Activated CD4-positive, alpha-beta T cell treated with anti-CD3 and anti-CD28 coated beads, Interleukin-2, Interleukin-4, amounts not matched to agents 100 ng/mL and 50 ng/mL, durations not matched to agents 16 hours and 8 hours (primary cell): ENCODE data around the gene SLC25A26.
"Not testable (repeated sequence)": the region's sequence is repeated elsewhere in the genome, so short reads cannot be mapped to it uniquely, and the experiment has no call there.

ENCODE experiments used
- DNase-seq: peaks from one replicate; pipeline ENCODE4 v3.0.0-alpha.2; 2020; ENCODE audit warnings: low spot score

SLC25A26 gene

DNA sequence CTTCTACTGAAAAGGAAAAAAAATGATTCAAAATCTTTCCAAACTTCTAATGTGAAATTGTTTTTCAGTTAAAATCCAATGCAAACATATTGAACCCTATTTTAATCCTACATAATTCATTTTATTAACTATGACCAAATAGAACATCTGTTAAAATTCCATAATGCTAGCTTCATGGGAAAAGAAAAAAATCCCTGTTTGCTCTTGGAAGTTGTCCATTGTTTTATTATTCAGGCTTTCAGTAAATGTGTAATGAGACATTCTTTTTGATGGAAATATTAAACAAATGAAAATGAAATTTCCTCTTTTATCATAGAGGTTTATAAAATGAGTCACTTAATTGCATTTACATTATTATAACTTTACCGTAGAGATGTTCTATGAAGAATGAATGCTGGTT is 49.5 kb downstream of the SLC25A26 start:
- DNase-seq = no peak

DNA sequence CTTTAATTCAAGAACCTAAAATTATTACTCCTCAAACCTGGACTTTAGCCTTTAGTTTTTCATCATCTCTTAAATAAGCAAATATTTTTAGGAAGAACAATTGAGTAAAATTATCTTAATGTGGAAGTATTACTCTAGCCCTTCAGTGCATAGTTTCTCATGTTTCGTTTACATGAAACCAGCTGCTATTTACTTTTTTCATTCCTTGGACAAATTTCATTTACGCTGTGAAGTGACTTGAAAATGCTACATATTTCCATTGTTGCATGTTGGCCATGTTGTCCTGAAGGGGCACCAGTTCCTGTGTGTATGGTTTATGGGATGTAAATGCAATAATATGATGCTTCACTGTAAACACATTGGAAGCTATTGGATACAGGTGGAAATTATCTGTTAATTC is 49.9 kb downstream of the SLC25A26 start:
- no peak for DNase-seq

DNA sequence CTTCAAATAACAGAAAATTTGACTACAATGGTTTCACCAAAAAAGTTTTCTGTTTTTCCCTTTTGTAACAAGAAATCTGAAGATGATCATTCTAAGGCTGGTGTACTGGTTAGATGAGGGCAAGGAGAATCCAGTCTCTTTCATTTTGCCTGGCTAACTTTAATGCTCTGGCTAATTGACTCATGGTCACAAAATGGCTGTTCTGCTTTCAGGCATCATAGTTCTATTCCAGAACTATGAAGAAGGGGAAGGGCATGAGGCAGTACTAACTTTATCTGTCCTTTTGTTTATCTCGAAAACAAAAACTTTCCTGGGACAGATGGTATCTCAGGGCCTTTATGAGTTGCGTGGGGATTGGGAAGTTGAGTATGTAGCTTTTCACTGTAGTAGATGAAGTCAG is 50.4 kb downstream of the SLC25A26 start:
- DNase-seq = no peak

DNA sequence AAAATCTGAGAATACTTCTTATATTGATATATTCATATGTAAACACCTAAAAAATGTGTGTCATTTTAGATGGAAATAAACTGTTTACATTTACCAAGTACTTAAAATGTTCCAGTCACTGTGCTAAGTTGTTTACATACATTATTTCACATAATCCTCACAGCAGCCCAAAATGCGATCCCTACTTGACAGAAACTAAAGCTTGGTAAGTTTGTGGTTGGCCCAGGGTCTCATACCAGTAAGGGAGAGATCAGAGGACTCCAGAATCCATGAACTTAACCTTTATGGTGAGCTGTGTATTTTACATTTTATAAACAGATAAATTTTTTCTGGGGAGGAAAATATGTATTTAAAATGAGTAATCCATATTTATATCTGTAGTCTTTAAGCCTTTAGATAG is 51.2 kb downstream of the SLC25A26 start:
- DNase-seq = no peak

DNA sequence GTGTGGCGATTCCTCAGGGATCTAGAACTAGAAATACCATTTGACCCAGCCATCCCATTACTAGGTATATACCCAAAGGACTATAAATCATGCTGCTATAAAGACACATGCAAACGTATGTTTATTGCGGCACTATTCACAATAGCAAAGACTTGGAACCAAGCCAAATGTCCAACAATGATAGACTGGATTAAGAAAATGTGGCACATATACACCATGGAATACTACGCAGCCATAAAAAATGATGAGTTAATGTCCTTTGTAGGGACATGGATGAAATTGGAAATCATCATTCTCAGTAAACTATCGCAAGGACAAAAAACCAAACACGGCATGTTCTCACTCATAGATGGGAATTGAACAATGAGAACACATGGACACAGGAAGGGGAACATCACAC is 54.0 kb downstream of the SLC25A26 start:
- not testable (repeated sequence) for DNase-seq

DNA sequence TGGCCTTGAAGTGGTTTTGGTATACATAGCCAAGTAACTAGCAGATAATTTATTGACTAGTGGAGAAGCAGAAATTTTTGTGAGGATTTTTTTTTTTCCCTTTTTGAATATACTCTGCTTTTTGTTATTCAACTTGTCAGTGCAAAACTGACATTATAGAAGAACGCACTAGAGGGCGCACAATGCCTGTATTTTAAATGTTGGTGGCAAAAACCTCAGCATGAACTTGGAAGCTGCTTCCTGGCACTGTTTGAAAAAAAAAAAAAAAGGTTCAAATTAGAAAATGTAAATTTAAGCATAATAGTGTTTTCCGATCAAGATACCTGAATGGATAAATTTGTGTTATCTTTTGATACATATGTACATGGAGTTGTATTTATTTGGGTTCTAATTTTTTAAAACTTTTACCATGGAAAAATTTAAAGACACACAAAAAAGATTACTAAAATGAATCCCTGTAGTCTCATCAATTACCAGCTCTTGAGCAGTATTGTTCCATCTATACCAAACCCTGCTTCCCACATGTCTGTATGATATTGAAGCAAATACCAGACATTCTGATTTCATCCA is 56.0 kb downstream of the SLC25A26 start:
- peak; percentile 71 for DNase-seq

DNA sequence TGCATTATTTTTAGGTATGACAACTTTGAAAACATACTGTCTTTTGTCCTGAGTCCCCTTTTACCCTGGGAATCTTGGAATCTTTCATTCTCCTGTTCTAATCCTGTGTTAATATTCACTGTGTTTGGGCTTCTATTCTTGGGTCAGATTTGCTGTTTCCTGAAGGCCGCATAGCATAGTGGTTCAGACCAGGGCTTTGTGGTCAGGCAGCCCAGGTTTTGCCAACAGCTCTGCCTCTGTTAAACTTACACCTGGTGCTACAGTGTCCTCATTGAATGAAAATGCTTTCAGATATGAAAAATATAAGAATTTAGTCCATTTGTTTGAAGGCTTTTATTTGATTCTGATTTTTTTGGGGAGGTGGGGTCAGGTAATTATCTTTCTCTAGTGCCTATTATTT is 58.4 kb downstream of the SLC25A26 start:
- DNase-seq = no peak

DNA sequence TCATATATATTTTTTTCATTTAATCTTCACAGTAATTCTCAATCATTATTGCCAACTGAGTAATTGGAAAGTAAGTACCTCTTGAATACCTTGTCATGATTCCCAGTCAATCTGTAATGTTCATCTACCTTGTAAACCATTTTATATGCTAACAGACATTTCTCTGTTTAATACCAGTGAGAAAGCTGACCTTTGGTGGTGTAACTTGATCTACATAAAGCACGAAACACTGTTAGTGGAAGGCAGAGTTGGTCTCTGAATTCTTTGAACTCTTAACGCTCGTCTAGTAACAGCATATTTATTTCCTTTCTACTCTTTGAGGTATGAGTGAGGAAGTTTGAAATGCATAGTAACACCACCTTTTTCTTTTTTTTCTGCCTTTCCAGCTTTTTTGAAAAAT is 59.5 kb downstream of the SLC25A26 start:
- DNase-seq = no peak

DNA sequence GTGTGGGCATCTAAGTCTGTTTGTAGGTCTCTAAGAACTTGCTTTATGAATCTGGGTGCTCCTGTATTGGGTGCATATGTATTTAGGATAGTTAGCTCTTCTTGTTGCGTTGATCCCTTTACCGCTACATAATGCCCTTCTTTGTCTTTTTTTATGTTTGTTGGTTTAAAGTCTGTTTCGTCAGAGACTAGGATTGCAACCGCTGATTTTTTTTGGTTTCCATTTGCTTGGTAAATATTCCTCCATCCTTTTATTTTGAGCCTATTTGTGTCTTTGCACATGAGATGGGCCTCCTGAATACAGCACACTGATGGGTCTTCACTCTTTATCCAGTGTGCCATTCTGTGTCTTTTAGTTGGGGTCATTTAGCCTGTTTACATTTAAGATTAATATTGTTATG is 71.1 kb downstream of the SLC25A26 start:
- DNase-seq = not testable (repeated sequence)

DNA sequence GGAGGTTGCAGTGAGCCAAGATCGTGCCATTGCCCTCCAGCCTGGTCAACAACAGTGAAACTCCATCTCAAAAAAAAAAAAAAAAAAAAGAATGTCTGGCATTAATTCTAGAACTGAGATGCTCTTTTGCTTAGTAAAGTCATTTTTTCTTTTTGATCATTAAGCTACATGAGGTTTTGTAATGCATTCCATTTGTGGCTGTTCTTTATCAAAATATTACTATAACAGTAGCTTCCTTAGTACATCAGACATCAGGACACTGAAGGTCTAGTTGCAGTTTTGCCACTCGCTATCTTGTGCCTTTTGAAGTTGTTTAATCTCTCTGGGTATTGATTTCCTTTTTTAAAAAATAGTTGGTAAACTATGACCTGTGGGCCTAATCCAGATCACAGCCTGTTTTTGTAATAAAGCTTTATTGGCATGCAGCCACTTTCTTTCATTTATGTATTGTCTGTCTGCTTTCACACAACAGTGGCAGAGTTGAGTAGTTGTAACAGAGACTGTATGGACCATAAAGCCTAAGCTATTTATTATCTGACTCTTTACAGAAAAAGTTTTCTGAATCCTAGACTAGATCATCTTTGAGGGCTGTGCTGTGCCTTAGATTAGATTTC is 76.6 kb downstream of the SLC25A26 start:
- no peak for DNase-seq

DNA sequence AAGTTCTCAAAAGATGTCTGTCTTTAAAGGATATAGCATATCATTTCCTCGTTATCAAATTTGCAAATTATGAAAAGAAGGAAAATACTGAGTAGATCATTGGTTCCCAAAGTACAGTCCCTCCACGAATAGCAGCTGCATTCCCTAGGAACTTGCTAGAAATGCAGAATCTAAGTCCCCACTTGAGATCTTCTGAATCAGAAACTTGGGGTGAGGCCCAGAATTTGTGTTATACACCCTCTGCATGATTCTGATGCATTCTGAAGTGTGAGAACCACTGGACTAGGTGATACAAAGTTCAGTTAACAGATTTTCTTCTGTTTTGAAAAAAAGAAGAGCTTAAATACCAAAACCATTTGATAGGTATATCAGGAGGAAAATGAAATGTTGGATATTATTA is 77.1 kb downstream of the SLC25A26 start:
- DNase-seq = no peak

DNA sequence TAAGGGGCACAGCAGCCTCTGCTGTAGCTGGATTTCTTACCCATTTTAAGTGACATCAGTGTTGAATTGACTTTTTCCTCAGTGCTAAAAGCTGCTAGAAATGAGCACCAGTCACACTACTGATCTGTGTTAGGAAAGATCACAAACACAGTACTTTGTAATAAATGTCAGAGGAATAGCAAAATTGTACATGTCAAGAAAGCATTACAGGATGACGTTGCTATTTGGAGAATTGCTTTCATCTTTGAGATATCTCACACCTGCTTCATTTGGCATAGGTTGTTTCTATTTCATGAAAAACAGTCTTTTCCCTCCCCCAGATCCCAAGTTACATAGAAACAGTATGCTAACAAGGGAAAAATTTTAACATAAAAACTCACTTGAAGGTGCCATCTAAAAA is 77.8 kb downstream of the SLC25A26 start:
- DNase-seq = no peak

DNA sequence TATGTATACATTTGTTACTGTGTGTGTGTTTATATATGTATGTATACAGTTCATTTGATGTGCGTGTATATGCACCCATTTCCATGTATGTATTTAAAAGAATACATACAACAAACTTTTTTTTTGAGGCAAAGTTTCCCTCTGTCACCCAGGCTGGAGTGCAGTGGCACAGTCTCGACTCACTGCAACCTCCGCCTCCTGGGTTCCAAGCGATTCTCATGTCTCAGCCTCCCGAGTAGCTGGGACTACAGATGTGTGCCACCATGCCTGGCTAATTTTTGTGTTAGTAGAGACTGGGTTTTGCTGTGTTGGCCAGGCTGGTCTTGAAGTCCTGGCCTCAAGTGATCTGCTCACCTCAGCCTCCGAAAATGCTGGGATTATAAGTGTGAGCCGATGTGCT is 78.3 kb downstream of the SLC25A26 start:
- not testable (repeated sequence) for DNase-seq

DNA sequence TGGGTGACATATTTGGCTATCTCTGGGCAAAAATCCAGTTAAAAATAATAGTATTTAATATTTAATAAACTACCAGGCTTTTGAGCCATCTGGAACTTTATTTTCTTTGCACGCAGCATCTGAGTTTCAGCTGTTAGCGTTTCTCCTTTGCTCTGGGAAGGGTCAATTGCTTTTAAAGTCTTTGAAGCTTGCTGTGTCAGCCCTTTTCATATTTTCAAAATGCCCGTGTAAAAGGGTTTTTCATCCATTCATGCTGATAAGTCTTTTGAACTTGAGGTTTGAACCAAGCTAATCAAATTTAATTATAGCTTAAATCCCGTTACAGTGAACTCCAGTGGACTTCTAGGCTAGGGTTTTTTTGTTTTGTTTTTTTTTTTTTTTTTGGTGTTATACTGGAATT is 79.1 kb downstream of the SLC25A26 start:
- no peak for DNase-seq

DNA sequence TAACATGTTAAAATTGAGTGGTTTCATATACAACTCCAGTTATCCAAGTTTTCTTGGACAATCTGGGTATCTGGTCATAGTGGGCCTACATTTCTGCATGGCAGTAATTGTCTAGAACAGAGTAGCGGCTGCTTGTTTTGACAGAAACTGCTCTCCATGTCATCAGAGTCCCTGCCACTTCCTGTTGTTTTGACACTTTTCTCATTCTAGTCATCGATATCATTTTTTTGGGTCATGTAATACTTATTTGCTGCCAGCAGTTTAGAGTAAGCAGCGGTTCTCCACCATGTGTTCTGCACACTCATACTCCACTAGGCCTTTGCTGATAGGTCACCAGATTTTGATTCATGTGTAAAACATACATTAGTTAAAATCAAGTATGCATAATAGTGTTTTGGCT is 81.5 kb downstream of the SLC25A26 start:
- peak; percentile 76 for DNase-seq

DNA sequence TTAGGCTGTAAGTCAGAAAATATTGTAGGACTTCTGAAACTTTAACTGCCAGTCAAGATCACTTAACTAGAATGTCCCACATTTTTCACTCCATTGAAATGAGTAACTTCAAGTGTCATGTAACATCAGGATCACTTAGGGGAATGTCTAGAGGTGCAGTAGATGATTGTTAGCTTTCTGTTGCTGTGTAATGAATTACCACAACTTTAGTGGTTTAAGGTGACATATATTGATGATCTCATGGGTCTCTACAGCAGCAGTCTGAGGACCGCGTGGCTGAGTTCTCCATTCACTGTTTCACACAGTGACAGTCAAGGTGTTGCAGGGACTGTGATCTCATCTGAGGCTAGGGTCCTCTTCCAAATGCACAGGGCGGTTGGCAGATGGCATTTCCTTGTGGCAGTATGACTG is 82.7 kb downstream of the SLC25A26 start:
- peak; percentile 51 for DNase-seq

DNA sequence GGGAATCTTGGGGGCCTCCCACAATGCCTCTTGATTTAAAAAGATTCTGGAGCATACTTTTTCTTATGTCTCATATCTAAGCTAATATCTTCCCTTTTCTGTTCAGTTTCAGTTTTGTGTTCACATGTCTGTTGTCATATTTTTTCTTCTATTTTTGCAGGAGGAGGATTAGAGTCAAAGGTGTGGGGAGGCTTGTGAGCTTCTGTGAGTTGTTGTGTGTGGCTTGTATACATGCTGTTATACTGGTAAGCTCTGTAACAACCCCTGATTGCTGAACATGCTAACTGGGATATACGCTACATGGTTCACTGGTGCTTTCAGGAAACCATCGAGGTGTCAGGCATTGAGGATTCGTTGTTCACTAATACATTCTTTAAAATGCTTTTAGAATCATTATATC is 83.5 kb downstream of the SLC25A26 start:
- DNase-seq = no peak

DNA sequence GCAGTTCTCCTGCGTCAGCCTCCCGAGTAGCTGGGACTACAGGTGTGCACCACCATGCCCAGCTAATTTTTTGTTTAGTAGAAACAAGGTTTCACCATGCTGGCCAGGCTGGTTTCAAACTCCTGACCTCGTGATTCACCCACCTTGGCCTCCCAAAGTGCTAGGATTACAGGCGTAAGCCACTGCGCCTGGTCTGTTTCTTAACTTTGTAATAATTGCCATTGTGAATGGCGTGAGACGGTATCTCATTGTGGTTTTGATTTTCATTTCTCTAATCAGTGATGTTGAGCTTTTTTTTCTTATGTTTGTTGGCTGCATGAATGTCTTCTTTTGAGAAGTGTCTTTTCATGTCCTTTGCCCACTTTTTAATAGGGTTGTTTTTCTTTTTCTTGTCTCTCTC is 85.3 kb downstream of the SLC25A26 start:
- not testable (repeated sequence) for DNase-seq

DNA sequence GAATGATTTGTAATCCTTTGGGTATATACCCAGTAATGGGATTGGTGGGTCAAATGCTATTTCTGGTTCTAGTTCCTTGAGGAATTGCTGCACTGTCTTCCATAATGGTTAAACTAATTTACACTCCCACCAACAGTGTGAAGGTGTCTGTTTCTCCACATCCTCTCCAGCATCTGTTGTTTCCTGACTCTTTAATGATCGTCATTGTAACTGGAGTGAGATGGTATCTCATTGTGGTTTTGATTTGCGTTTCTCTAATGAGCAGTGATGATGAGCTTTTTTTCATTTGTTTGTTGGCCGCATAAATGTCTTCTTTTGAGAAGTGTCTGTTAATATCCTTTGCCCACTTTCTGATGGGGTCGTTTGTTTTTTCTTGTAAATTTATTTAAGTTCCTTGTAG is 86.2 kb downstream of the SLC25A26 start:
- not testable (repeated sequence) for DNase-seq

DNA sequence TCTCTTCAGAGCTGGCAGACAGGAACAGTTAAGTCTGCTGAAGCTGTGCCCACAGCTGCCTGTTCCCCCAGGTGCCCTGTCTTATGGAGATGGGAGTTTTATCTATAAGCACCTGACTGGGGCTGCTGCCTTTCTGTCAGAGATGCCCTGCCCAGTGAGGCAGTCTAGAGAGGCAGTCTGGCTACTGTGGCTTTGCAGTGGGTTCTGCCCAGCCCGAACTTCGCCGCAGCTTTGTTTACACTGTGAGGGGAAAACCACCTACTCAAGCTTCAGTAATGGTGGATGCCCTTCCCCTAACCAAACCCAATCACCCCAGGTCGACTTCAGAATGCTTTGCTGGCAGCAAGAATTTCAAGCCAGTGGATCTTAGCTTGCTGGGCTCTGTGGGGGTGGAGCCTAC is 91.2 kb downstream of the SLC25A26 start:
- no peak for DNase-seq

DNA sequence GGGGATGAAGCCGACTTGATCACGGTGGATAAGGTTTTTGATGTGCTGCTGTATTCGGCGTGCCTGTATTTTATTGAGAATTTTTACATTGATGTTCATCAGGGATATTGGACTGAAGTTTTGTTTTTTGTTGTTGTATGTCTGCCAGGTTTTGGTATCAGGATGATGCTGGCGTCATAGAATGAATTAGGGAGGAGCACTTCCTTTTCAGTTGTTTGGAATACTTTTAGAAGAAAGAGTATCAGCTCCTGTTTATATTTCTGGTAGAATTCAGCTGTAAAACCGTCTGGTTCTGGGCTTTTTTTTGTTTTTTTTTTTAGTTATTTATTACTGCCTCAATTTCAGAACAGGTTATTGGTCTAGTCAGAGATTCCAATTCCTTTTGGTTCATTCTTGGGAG is 93.7 kb downstream of the SLC25A26 start:
- DNase-seq = no peak

DNA sequence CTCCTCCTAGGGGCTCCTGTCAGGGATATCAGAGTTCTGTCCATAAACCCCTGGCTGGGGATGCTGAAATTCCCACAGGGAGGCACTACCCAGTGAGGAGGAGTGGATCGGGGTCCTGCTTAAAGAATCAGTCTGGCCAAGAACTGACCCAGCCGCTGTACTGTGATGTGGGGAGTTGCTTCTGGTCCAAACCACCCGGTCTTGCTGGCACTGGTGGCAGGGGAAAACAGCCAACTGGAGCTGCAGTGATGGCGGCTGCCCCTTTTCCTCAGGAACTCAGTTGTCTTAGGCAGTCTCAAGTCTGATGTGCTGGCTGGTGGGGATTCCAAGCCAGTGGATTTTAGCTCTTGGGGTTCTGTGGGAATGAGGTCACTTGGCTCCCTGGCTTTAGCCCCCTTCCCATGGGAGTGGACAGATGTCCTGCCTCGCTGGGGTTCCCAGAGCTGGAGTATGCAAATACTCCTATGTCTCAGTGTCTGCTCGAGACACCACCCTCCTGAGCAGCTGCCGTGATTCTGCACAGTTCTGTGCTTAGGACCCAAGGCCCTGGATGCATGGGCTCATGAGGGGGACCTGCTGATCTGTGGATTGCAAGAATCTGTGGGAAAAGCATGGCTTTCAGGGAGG is 97.1 kb downstream of the SLC25A26 start:
- no peak for DNase-seq

DNA sequence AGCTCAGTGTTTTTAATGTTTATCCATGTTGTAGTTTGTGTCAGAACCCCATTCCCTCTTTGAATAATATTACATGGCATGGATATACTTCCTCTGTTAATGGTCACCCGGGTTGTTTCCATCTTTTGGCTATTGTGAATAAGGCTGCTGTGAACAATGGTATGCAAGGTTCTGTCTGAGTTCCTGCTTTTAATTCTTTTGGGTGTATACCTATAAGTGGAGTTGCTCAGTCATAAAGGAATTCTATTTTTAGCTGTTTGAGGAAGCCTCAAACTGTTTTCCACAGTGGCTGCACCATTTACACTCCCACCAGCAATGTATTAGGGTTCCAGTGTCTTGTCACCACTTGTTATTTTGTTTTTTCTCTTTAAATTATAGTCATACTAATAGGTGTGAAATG is 99.6 kb downstream of the SLC25A26 start:
- DNase-seq = no peak

DNA sequence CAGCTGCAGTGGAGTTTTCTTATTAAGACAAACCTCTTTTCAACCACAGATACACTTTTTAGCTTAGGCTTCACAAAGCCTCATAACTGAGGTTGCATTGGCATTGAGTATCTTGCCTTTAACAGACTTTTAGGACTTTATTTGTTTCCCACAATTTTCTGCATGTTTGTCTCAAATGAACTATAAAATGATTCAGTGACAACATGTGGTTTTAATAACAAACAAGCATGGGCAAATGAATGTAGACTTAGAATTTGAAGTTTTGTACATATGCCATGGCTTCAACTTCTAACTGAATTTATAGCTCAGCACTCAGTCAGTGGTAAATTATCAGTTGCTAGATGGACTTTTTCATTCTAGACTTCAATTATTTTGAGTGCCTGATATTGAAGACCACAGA is 101.6 kb downstream of the SLC25A26 start:
- DNase-seq = no peak
